Testis (tissue), 2 donors: ENCODE data around the gene TLK2.

Experiments used
- CTCF ChIP-seq, 3 experiments: fragments of 450-650 bp in 2 of 3; fragments of 200-600 bp in 1 of 3; sonication (generic) in 1 of 3; IDR thresholded peaks; one replicate each; pipeline ENCODE4 v1.5.1; 2016 to 2019; ENCODE audit warnings: antibody characterized with exemption in 3 of 3, mild to moderate bottlenecking in 2 of 3, moderate library complexity in 1 of 3
- POLR2A ChIP-seq: fragments of 450-650 bp; IDR thresholded peaks from one replicate; pipeline ENCODE4 v1.6.1; 2017; ENCODE audit warnings: antibody characterized with exemption, mild to moderate bottlenecking, moderate library complexity

DNA sequence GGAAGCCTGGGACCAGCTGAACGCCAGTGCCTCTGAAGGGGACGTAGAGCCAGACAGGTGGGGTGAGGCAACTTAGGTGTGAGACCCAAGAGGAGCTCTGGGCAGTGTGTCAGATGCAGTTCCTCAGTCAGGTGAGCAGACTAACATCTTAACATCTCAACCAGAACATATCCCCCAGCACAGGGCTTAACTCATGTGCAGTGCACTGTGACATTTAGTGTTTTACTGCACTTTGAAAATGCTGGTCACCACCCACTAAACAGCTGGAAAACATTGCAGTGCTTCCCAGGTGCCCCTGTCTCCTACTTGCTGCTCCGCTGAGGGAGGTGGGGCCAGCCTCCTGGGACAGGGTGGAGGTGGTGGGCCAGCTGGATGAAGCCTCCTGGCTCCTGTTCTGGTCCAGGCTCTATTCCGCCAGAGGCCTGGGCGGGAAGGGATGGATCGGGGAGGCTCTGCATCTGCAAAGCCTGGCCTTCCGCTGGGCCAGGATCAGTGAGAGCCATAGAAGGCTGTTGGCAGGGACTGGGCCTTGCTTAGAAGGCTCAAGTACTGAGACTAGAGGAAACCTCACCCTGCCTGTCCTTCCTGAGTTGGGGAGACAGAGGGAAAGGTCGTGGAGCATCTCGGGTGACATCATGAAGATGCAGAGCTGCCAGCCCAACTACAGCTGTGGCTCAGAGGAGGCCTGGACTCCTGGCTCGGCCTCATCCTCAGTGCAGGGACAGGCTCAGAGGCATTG is 141.0 kb downstream of the TLK2 start:
- TF ChIP-seq CTCF (IDR thresholded peaks at IDR 0.05) (no peak), POLR2A (no peak)
